ENCODE results near the gene ZNF777.

Gene ZNF777

GRCh38 chr7:149460493-149461277 is at the start of gene ZNF777:
Gene ZNF777 (minus strand): TSS chr7:149461062. CDS start chr7:149456022, 5,040 bp downstream.
- Histone ChIP-seq H3K4me1 (peaks cover 28% of the 10 kb centered on the region), H3K4me3 (peak within 1 kb of the TSS; percentile 93), H3K9ac (peak within 1 kb of the TSS; percentile 85), H3K9me3 (no peaks in the 10 kb centered on the region), H3K36me3 (peaks cover 20% of the 10 kb centered on the region), H3K27me3 (no peaks in the 10 kb centered on the region), H4K20me1 (peaks cover 37% of the 10 kb centered on the region), H3K27ac (peak within 1 kb of the TSS; percentile 83), H3K4me2 (peak within 1 kb of the TSS; percentile 95)
- TF ChIP-seq Cebpa-rat (IDR thresholded peaks at IDR 0.05): no peak

- H3K9me3 ChIP-seq: peaks cover 56% of the 10 kb centered on the region
Observed at GRCh38 chr7:149510248-149510647, 49.4 kb upstream of the ZNF777 start.

GRCh38 chr7:149509774-149510173 is 48.9 kb upstream of the ZNF777 start:
- Histone ChIP-seq H3K4me2 (no peak overlapping the region), H3K4me1 (peaks cover 5% of the 10 kb centered on the region; the same call in 1 of the 2 replicates), H3K9ac (no peak overlapping the region), H4K20me1 (no peaks in the 10 kb centered on the region), H3K27me3 (no peaks in the 10 kb centered on the region), H3K4me3 (no peak overlapping the region), H3K36me3 (no peaks in the 10 kb centered on the region), H3K27ac (no peak overlapping the region), H3K9me3 (peaks cover 61% of the 10 kb centered on the region)
- TF ChIP-seq Cebpa-rat (IDR thresholded peaks at IDR 0.05): no peak

More at GRCh38 chr7:149510248-149510647, 49.4 kb upstream of the ZNF777 start:
- no peak overlapping the region for H3K27ac ChIP-seq
- no peak overlapping the region for H3K4me2 ChIP-seq
- H3K4me3 ChIP-seq: no peak overlapping the region
- TF ChIP-seq Cebpa-rat (IDR thresholded peaks at IDR 0.05): no peak
- no peaks in the 10 kb centered on the region for H3K36me3 ChIP-seq
- H4K20me1 ChIP-seq: no peaks in the 10 kb centered on the region
- H3K9ac ChIP-seq: no peak overlapping the region
- H3K27me3 ChIP-seq: no peaks in the 10 kb centered on the region
- peaks cover 5% of the 10 kb centered on the region; the same call in 1 of the 2 replicates for H3K4me1 ChIP-seq

- H3K9me3 ChIP-seq: peaks cover 53% of the 10 kb centered on the region
- H4K20me1 ChIP-seq: no peaks in the 10 kb centered on the region
- no peak overlapping the region for H3K4me2 ChIP-seq
- TF ChIP-seq Cebpa-rat (IDR thresholded peaks at IDR 0.05): no peak
- H3K36me3 ChIP-seq: no peaks in the 10 kb centered on the region
- no peak overlapping the region for H3K27ac ChIP-seq
- peaks cover 5% of the 10 kb centered on the region; the same call in 1 of the 2 replicates for H3K4me1 ChIP-seq
- H3K4me3 ChIP-seq: no peak overlapping the region
- H3K9ac ChIP-seq: no peak overlapping the region
- no peaks in the 10 kb centered on the region for H3K27me3 ChIP-seq
Observed at GRCh38 chr7:149505551-149505950, 44.7 kb upstream of the ZNF777 start.

- no peaks in the 10 kb centered on the region for H3K27me3 ChIP-seq
Observed at GRCh38 chr7:149501651-149502050, 40.8 kb upstream of the ZNF777 start.

GRCh38 chr7:149500910-149501309 is 40.0 kb upstream of the ZNF777 start:
- no peaks in the 10 kb centered on the region for H3K27me3 ChIP-seq
- H3K4me1 ChIP-seq: peaks cover 13% of the 10 kb centered on the region
- no peak overlapping the region for H3K4me2 ChIP-seq
- no peak for TF ChIP-seq Cebpa-rat (IDR thresholded peaks at IDR 0.05)
- no peak overlapping the region for H3K27ac ChIP-seq
- H4K20me1 ChIP-seq: peaks cover 9% of the 10 kb centered on the region
- no peak overlapping the region for H3K4me3 ChIP-seq
- H3K9ac ChIP-seq: no peak overlapping the region
- peaks cover 15% of the 10 kb centered on the region for H3K9me3 ChIP-seq
- 0 out of 2 replicates have a peak, but pooled peaks cover under 1% of the 10 kb centered on the region for H3K36me3 ChIP-seq

More at GRCh38 chr7:149501651-149502050, 40.8 kb upstream of the ZNF777 start:
- Histone ChIP-seq H3K9ac (no peak overlapping the region), H3K4me2 (no peak overlapping the region), H3K4me3 (no peak overlapping the region), H3K27ac (no peak overlapping the region), H3K4me1 (peaks cover 6% of the 10 kb centered on the region), H3K36me3 (no peaks in the 10 kb centered on the region), H3K9me3 (peaks cover 20% of the 10 kb centered on the region), H4K20me1 (peaks cover 2% of the 10 kb centered on the region)
- no peak for TF ChIP-seq Cebpa-rat (IDR thresholded peaks at IDR 0.05)

GRCh38 chr7:149500201-149500600 is 39.3 kb upstream of the ZNF777 start:
- no peak overlapping the region for H3K4me3 ChIP-seq
- peaks cover 20% of the 10 kb centered on the region for H3K4me1 ChIP-seq
- H3K36me3 ChIP-seq: 0 out of 2 replicates have a peak, but pooled peaks cover 4% of the 10 kb centered on the region
- H3K27me3 ChIP-seq: no peaks in the 10 kb centered on the region
- no peak overlapping the region for H3K4me2 ChIP-seq
- no peak for TF ChIP-seq Cebpa-rat (IDR thresholded peaks at IDR 0.05)
- H3K27ac ChIP-seq: no peak overlapping the region
- H3K9ac ChIP-seq: no peak overlapping the region
- H3K9me3 ChIP-seq: peaks cover 9% of the 10 kb centered on the region; the same call in 1 of the 2 replicates
- peaks cover 17% of the 10 kb centered on the region for H4K20me1 ChIP-seq

- Histone ChIP-seq H3K4me2 (no peak overlapping the region), H3K36me3 (peaks cover 18% of the 10 kb centered on the region), H4K20me1 (peaks cover 25% of the 10 kb centered on the region)
Observed at GRCh38 chr7:149498811-149499210, 37.9 kb upstream of the ZNF777 start.

GRCh38 chr7:149497467-149498261 is 36.8 kb upstream of the ZNF777 start, which contains the start of gene ZNF746:
Gene ZNF746 (minus strand): TSS chr7:149497809. CDS start chr7:149497536, 273 bp downstream.
- H3K9me3 ChIP-seq: no peaks in the 10 kb centered on the region
- no peak for TF ChIP-seq Cebpa-rat (IDR thresholded peaks at IDR 0.05)
- peak within 1 kb of the TSS; percentile 98 for H3K27ac ChIP-seq
- H3K4me2 ChIP-seq: peak within 1 kb of the TSS; percentile 94
- peaks cover 23% of the 10 kb centered on the region for H3K4me1 ChIP-seq
- H3K4me3 ChIP-seq: peak within 1 kb of the TSS; percentile 95
- H3K27me3 ChIP-seq: no peaks in the 10 kb centered on the region
- H3K36me3 ChIP-seq: peaks cover 29% of the 10 kb centered on the region
- H4K20me1 ChIP-seq: peaks cover 32% of the 10 kb centered on the region
- H3K9ac ChIP-seq: peak within 1 kb of the TSS; percentile 99

More at GRCh38 chr7:149498811-149499210, 37.9 kb upstream of the ZNF777 start:
- no peak overlapping the region for H3K27ac ChIP-seq
- H3K4me1 ChIP-seq: peaks cover 23% of the 10 kb centered on the region
- H3K4me3 ChIP-seq: no peak overlapping the region
- H3K9ac ChIP-seq: no peak overlapping the region
- no peak for TF ChIP-seq Cebpa-rat (IDR thresholded peaks at IDR 0.05)
- H3K27me3 ChIP-seq: no peaks in the 10 kb centered on the region
- no peaks in the 10 kb centered on the region for H3K9me3 ChIP-seq
